HG02571 (cell line): Measurements from ENCODE around the gene ARID5B.

ENCODE experiments used
- ATAC-seq: cut with Tn5 transposase; IDR thresholded peaks from one replicate; pipeline ENCODE4 v1.9.1; 2021; ENCODE audit warnings: mild to moderate bottlenecking, moderate library complexity; ENCODE audit not compliant: unreplicated experiment

Gene ARID5B

GRCh38 chr10:61904733-61905725 lies 3.5 kb downstream of the ARID5B start:
- ATAC-seq, result peak; percentile 26

- ATAC-seq, result no peak
Observed at GRCh38 chr10:61905837-61906561, 4.5 kb downstream of the ARID5B start.

GRCh38 chr10:61906562-61906901 lies 5.0 kb downstream of the ARID5B start:
- no peak for ATAC-seq

GRCh38 chr10:61907011-61907410 lies 5.5 kb downstream of the ARID5B start:
- no peak for ATAC-seq

GRCh38 chr10:61907587-61907986 lies 6.1 kb downstream of the ARID5B start:
- no peak for ATAC-seq

- no peak for ATAC-seq
Observed at GRCh38 chr10:61910226-61910805, 8.8 kb downstream of the ARID5B start.

- ATAC-seq, result no peak
Observed at GRCh38 chr10:61910894-61911293, 9.4 kb downstream of the ARID5B start.

- no peak for ATAC-seq
Observed at GRCh38 chr10:61911425-61911824, 9.9 kb downstream of the ARID5B start.

GRCh38 chr10:61912981-61913380 lies 11.5 kb downstream of the ARID5B start:
- no peak for ATAC-seq

- no peak for ATAC-seq
Observed at GRCh38 chr10:61918140-61918539, 16.6 kb downstream of the ARID5B start.

GRCh38 chr10:61918989-61919388 lies 17.5 kb downstream of the ARID5B start:
- ATAC-seq, result no peak

GRCh38 chr10:61919646-61920215 lies 18.2 kb downstream of the ARID5B start:
- ATAC-seq, result no peak

GRCh38 chr10:61921143-61921542 lies 19.6 kb downstream of the ARID5B start:
- ATAC-seq, result peak; percentile 81

- ATAC-seq, result no peak
Observed at GRCh38 chr10:61923210-61923949, 21.9 kb downstream of the ARID5B start.

- ATAC-seq, result no peak
Observed at GRCh38 chr10:61923950-61924274, 22.4 kb downstream of the ARID5B start.

- ATAC-seq, result no peak
Observed at GRCh38 chr10:61929555-61929954, 28.1 kb downstream of the ARID5B start.

GRCh38 chr10:61931620-61932332 lies 30.3 kb downstream of the ARID5B start:
- no peak for ATAC-seq

- no peak for ATAC-seq
Observed at GRCh38 chr10:61933859-61934555, 32.5 kb downstream of the ARID5B start.

GRCh38 chr10:61935077-61935476 lies 33.6 kb downstream of the ARID5B start:
- ATAC-seq, result no peak

GRCh38 chr10:61936770-61937169 lies 35.3 kb downstream of the ARID5B start:
- ATAC-seq, result no peak
